Thyroid gland (tissue), 4 donors: Measurements from ENCODE around the gene ANKK1. TPM values are rescaled to one million over a fixed set of nuclear protein-coding genes. Genes with fewer than 3 reads are reported as not detected.

Source experiments
- DNase-seq, 2 donors: peaks; one replicate each; pipeline ENCODE4 v3.0.0-alpha.2; 2019
- H3K27ac ChIP-seq, 3 donors: fragments of 200-600 bp; sonication (generic); 1 replicate in 2 of 3; 2 replicates in 1 of 3; pipeline ENCODE4 v1.5.1; 2016 to 2019; ENCODE audit warnings: mild to moderate bottlenecking in 1 of 3, moderate library complexity in 1 of 3
- H3K27me3 ChIP-seq: fragments of 200-600 bp; sonication (generic); one replicate; pipeline ENCODE4 v1.5.1; 2019
- H3K36me3 ChIP-seq, 2 donors: fragments of 200-600 bp; sonication (generic); one replicate each; pipeline ENCODE4 v1.5.1; 2016 to 2019
- H3K4me1 ChIP-seq, 2 donors: fragments of 200-600 bp; sonication (generic); one replicate each; pipeline ENCODE4 v1.5.1; 2017 to 2019
- H3K4me3 ChIP-seq, 3 donors: fragments of 200-600 bp; sonication (generic); replicated peaks in 1 of 3; 1 replicate in 2 of 3; 2 replicates in 1 of 3; pipeline ENCODE4 v1.5.1; 2016; ENCODE audit warnings: mild to moderate bottlenecking in 1 of 3
- H3K9me3 ChIP-seq: fragments of 200-600 bp; sonication (generic); one replicate; pipeline ENCODE4 v1.5.1; 2017
- POLR2A ChIP-seq, 2 donors: fragments of 450-650 bp; IDR thresholded peaks; one replicate each; pipeline ENCODE4 v1.6.1; 2017; ENCODE audit warnings: antibody characterized with exemption in 2 of 2, mild to moderate bottlenecking in 2 of 2, moderate library complexity in 1 of 2
- WGBS, 2 donors: methylation state at CpG; one replicate each; pipeline ENCODE4 v1.1.5; 2017; 5-methylcytosine and 5-hydroxymethylcytosine counted together
- intact Hi-C: fragments of 100-400 bp; cut with DNase I; formaldehyde crosslinking; loops from one replicate; pipeline ENCODE4 v1.15.1; 2023
- total RNA-seq, 4 donors: library from RNA; depleted of rRNA; stranded (reverse); fragments of >200 nt; gene quantifications; one replicate each; pipeline ENCODE4 v1.2.3, GENCODE V29; 2016
- TF ChIP-seq, protein P1 (sequence below), 6 experiments: fragments of 200-600 bp in 3 of 6; fragments of 450-650 bp in 3 of 6; sonication (generic) in 3 of 6; IDR thresholded peaks; one replicate each; pipeline ENCODE4 v1.5.1; 2016 to 2019; ENCODE audit warnings: antibody characterized with exemption in 6 of 6, mild to moderate bottlenecking in 2 of 6, inconsistent platforms in 1 of 6, moderate library complexity in 1 of 6

ANKK1 gene
- total RNA-seq, 4 donors from 2014 or later, result 0.27 to 1.1 (median 0.88) TPM; not detected in 1

DNA sequence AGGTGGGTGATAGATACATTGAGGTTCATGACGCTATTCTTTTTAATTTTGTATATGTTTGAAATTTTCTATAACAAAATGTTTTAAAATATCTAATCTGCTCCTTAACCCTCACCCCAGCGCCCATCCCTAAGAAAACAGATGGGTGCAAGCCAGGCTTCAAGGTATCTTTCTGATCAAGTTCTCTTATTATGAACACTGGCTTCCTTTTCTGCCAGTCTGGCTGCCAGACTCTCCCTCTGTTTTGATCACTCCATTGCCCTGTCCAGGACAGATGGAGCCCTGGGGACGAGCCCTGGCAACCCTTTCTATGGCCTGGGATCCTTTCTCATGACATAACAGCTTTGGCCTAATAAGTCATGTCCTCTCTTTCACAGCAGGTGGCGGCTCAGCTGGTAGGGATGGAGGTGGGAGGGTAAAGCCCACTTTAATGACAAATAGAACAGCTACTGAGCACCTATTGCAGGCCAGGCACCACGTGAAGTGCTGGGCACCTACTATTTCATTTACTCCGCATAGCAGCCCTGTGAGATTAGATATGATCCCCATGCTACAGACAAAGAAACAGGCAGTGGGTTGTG lies 49.2 kb downstream of the ANKK1 start:
- WGBS, 2 donors, result 71 to 77% methylated on average over 6 of the region's 6 CpGs
- no peak for DNase-seq
- intact Hi-C loops, result no loop called here

DNA sequence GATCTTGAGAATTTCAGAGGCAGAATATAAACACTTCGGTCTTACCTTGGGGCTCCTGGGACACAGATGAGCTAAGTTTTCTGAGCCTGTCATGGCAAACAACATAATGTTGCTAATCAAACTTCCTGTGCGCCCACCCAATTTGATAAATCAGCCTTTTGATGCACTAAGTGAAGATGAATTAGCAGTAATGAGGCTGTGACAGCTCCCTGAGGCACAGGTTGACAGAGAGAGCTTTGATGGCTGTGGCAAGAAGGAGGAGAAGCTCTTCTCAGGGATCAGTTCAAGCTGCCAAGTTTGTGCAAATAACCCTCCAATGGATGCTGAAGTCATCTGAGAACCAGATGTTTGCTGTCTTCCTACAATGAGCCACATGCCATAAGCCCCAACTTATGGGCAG lies 53.2 kb downstream of the ANKK1 start:
- no peak for DNase-seq
- TF ChIP-seq POLR2A (IDR thresholded peaks at IDR 0.05), result no peak
- TF ChIP-seq, protein P1, sequence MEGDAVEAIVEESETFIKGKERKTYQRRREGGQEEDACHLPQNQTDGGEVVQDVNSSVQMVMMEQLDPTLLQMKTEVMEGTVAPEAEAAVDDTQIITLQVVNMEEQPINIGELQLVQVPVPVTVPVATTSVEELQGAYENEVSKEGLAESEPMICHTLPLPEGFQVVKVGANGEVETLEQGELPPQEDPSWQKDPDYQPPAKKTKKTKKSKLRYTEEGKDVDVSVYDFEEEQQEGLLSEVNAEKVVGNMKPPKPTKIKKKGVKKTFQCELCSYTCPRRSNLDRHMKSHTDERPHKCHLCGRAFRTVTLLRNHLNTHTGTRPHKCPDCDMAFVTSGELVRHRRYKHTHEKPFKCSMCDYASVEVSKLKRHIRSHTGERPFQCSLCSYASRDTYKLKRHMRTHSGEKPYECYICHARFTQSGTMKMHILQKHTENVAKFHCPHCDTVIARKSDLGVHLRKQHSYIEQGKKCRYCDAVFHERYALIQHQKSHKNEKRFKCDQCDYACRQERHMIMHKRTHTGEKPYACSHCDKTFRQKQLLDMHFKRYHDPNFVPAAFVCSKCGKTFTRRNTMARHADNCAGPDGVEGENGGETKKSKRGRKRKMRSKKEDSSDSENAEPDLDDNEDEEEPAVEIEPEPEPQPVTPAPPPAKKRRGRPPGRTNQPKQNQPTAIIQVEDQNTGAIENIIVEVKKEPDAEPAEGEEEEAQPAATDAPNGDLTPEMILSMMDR (IDR thresholded peaks at IDR 0.05), result no peak
- no peak overlapping the region for H3K4me3 ChIP-seq
- 91 to 94% methylated on average over 2 of the region's 2 CpGs for WGBS, 2 donors
- peaks cover 2 to 3% of the 10 kb centered on the region in 2 donors for H3K4me1 ChIP-seq
- no peaks in the 10 kb centered on the region for H3K36me3 ChIP-seq
- intact Hi-C loops, result no loop called here
- H3K9me3 ChIP-seq, result no peaks in the 10 kb centered on the region
- H3K27ac ChIP-seq, result no peak overlapping the region
- H3K27me3 ChIP-seq, result no peaks in the 10 kb centered on the region

More for the DNA sequence above, 49.2 kb downstream of the ANKK1 start:
- H3K4me3 ChIP-seq, result no peak overlapping the region
- H3K4me1 ChIP-seq, result peaks cover 7 to 9% of the 10 kb centered on the region in 2 donors
- no peaks in the 10 kb centered on the region for H3K36me3 ChIP-seq
- no peaks in the 10 kb centered on the region for H3K9me3 ChIP-seq
- no peak overlapping the region for H3K27ac ChIP-seq
- TF ChIP-seq POLR2A (IDR thresholded peaks at IDR 0.05), result no peak
- TF ChIP-seq, protein P1 (IDR thresholded peaks at IDR 0.05), result no peak
- no peaks in the 10 kb centered on the region for H3K27me3 ChIP-seq

DNA sequence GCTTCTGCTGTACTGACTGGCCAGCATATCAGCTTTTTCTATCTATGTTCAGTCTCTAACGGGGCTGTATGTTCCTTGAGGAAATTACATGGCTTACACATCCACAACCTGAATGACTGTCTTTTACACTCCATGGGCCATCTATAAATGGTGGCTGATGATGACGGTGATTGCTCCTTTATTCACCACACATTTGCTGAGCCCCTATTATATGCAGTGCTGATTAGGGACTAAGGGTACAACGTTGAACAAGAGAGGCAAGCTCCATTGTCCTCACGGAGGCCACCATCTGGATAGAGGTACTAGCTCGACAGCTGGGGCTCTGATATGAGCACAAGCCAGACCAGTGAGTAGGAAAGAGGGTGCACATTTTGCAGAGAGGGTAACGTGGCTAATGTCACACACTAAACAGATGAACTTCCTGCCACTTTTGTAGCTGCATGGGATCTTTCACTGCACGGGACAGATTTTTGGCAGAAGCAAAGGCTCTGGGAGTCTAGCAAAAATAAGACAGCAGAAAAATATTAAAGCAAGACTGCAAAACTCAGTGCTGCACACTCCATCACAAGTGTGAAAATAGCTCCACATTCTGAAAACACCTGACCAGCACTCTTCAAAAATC lies 57.0 kb downstream of the ANKK1 start:
- Histone ChIP-seq H3K4me3 (no peak overlapping the region), H3K9me3 (no peaks in the 10 kb centered on the region), H3K4me1 (no peaks in the 10 kb centered on the region), H3K27ac (no peak overlapping the region), H3K27me3 (no peaks in the 10 kb centered on the region), H3K36me3 (no peaks in the 10 kb centered on the region)
- no peak for DNase-seq
- intact Hi-C loops, result no loop called here
- WGBS, 2 donors, result 56 to 69% methylated on average over 7 of the region's 7 CpGs
- TF ChIP-seq, protein P1 (IDR thresholded peaks at IDR 0.05), result no peak
- no peak for TF ChIP-seq POLR2A (IDR thresholded peaks at IDR 0.05)

DNA sequence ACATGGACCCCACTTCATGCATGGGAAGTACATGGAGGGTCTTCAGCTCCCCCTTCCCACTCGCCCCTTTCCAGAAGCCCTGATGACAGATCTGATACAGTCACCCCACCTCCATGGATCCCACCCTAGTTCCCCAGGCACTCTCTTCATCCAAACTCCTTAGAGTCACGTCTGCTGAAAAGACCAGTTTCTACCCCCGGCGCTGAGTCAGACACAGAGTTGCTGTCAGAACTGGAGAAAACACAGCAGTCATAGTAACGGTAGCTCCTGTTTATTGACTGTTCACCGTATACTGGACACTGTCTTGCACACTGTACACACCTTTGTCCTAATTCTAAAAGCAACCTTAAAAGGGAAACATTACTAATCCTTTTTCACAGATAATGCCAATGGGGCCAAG lies 58.5 kb downstream of the ANKK1 start:
- WGBS, 2 donors, result 68 to 71% methylated on average over 6 of the region's 6 CpGs
- TF ChIP-seq, protein P1 (IDR thresholded peaks at IDR 0.05), result no peak
- no peak for TF ChIP-seq POLR2A (IDR thresholded peaks at IDR 0.05)
- intact Hi-C loops, result no loop called here
- no peaks in the 10 kb centered on the region for H3K9me3 ChIP-seq
- no peak for DNase-seq
- no peaks in the 10 kb centered on the region for H3K27me3 ChIP-seq
- H3K4me3 ChIP-seq, result no peak overlapping the region
- no peaks in the 10 kb centered on the region for H3K36me3 ChIP-seq
- no peaks in the 10 kb centered on the region for H3K4me1 ChIP-seq
- H3K27ac ChIP-seq, result no peak overlapping the region

DNA sequence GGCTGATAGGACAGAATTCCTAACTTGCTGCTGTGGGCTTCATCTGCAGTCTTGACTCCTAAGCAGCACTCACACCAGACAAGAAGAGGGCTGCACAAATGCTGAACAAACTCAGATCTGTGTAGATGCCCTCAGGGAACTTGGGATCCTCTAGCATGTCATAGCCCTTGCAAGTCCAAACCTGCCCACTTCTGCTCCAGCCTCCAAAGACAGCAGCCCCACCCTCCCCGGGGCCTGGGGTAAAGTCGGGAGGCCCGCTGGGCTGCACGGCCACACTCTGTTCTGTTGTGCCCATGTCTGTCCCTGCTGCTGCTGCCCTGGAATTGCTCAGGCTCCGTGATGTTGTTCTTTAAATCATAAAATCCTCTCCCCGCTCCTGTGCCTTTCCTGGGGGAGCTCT lies 59.4 kb downstream of the ANKK1 start:
- H3K36me3 ChIP-seq, result no peaks in the 10 kb centered on the region
- H3K4me1 ChIP-seq, result no peaks in the 10 kb centered on the region
- TF ChIP-seq, protein P1 (IDR thresholded peaks at IDR 0.05), result no peak
- TF ChIP-seq POLR2A (IDR thresholded peaks at IDR 0.05), result no peak
- H3K9me3 ChIP-seq, result no peaks in the 10 kb centered on the region
- H3K4me3 ChIP-seq, result no peak overlapping the region
- H3K27me3 ChIP-seq, result no peaks in the 10 kb centered on the region
- intact Hi-C loops, result no loop called here
- WGBS, 2 donors, result 59 to 94% methylated on average over 2 to 6 of the region's 6 CpGs
- H3K27ac ChIP-seq, result no peak overlapping the region
- DNase-seq, result no peak
